Hippocampal formation (tissue), 2 donors: ENCODE results near the gene ZGRF1.
"Not testable (repeated sequence)": the region's sequence is repeated elsewhere in the genome, so short reads cannot be mapped to it uniquely, and the experiment has no call there.

ENCODE experiments used
- DNase-seq, 2 donors: peaks; one replicate each; lab custom pipeline; 2025; lab: John Stamatoyannopoulos, UW

The ZGRF1 gene

DNA sequence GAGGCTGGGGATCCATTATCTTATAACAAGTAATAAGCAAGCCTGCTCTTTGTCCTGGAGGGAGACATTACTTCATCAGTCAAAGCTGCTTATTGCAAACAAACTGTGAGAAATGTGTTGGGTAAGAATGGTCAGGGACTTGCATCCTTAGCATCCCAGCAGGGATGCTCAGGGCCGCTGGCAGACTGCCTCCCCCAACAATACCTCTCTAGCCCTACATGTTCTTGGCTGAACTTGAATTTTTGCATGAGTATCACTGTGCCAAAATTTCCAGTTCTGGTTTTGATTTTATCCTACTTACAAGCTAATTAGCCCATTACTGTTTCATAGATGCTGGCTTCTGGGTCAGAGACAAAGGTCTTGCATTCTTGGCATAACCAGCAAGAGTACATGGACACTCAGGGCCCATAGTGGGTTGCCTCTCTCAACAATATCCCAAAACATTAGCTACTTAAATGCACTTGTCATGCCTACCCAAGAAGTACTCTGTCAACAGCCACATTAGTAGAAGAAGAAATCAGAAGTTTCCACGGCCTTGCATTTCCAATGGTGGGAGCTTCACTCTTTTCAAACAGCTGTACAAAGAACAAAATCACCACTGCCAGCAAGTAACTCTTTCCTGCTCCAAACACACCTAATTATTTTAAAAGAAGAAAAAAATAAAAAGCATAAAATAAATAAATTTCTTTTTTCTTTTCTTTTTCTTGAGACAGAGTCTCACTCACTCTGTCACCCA is 78.9 kb downstream of the ZGRF1 start:
- DNase-seq, result peak in 1 of 2 donors; percentile 9

DNA sequence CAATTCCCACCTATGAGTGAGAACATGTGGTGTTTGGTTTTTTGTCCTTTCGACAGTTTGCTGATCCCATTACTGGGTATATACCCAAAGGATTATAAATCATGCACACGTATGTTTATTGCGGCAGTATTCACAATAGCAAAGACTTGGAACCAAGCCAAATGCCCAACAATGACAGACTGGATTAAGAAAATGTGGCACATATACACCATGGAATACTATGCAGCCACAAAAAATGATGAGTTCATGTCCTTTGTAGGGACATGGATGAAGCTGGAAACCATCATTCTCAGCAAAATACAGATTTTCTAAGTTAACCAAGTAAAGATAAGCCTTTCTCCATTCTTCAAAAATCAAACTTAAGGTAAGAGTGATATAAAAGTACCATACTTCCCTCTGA is 82.4 kb downstream of the ZGRF1 start:
- DNase-seq, result not testable (repeated sequence)

DNA sequence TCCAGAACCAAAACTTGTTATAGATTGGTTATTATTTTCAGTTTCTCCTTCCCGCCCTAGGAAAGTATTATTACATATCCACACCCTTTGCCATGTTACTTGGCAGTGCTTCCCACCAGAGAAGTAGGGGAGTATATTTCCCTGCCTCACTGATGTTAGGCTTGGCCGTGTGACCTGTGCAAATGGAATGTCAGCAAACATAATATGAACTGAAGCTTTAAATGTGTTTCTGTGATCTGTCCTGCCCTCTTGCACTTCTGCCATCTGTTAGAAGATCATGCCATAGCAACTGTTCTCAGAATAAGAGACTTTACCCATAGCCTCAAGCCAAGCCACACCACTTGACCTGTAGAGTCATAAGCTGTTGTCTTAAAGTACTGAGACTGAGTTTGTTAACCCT is 84.0 kb downstream of the ZGRF1 start:
- DNase-seq, result no peak

DNA sequence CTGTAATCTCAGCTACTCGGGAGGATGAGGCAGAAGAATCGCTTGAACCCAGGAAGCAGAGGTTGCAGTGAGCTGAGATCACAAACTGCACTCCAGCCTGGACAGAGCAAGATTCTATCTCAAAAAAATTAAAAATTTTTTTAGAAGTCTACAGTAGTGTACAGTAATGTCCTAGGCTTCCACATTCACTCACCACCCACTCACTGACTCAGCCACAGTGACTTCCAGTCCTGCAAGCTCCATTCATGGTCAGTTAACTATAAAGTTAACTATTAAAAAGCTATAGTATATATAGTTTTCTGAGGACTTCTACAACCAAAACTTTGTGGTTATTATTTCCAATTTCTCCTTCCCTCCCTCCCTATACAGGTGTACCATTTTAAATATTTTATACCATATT is 86.0 kb downstream of the ZGRF1 start:
- DNase-seq, result no peak

DNA sequence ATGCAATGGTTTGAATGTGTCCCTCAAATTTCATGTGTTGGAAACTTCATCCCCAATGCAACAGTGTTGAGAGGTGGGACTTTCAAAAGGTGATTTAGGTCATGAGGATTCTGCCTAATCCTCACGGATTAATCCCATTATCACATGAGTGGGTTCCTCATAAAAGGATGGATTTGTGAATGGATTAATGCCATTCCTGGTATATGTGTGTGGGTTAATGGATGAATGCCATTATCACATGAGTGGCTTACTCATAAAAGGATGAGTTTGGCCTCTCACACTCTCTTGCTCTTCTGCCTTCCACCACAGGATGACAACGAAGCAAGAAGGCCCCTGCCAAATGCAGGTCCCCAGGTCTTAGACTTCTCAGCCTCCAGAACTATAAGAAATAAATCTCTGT is 90.2 kb downstream of the ZGRF1 start:
- DNase-seq, result no peak

DNA sequence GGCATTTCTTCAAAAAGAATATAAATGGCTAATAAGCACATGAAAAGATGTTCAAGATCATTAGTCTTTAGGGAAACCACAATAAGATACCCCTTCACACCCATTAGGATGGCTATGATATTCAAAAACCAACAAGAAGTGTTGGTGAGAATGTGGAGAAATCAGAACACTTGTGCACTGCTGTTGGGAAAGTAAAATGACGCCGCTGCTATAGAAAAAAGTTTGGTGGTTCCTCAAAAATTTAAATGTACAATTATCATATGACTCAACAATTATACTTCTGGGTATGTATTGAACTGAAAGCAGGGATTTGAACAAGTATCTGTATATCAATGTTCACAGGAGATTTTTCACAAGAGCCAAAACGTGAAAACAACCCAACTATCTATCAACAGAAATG is 91.4 kb downstream of the ZGRF1 start:
- DNase-seq, result no peak

DNA sequence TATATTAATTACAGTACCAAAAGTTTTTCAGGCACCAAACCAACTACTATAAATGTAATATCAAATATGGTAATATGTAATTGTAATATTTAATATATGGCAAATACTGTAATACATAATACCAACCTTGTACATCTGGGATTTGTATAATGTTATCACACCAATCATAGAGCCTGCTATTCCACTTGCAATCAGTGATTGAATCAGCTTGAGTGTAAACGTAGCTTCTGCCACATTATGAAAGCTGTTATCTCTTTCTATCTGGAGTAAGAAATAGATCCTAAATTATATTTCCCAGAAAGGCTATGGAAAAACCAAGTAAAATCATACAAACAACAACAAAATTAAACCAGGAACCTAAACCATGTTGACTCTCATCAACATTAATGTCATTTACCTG is 96.0 kb downstream of the ZGRF1 start:
- no peak for DNase-seq

DNA sequence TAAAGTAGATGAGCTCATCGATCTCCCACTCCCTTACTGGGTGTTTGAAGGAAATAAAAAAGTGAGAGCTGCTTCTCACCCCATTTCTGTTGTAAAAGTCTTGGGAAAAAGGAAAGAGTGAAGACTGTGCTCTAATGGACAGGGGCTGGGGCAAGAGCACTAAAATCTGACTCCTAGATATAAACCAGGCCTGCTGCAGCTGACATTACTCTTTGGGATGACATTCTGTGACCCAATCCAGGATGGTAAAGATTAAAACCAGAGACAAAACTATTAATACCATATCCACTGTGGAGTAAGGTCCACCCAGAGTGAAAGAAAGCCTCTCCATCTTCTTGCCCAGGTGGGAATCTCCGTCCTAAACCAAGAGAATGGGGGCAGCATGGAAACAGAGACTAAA is 100.6 kb downstream of the ZGRF1 start:
- DNase-seq, result no peak

DNA sequence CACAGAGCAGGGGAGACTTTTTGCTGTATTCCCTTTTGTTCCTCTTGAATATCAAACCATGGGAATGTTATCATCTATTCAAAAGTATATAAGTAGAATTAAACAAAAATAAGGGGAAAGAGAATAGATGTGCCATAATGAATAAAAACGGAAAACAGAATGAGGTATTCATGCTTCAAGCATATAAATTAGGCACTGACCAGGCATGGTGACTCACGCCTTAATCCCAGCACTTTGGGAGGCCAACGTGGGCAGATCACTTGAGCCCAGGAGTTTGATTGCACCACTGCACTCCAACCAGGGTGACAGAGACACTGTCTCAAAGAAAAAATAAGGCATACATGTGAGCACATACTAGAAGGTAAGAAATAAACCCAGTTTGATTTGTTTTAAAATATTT is 104.4 kb downstream of the ZGRF1 start:
- DNase-seq, result no peak

DNA sequence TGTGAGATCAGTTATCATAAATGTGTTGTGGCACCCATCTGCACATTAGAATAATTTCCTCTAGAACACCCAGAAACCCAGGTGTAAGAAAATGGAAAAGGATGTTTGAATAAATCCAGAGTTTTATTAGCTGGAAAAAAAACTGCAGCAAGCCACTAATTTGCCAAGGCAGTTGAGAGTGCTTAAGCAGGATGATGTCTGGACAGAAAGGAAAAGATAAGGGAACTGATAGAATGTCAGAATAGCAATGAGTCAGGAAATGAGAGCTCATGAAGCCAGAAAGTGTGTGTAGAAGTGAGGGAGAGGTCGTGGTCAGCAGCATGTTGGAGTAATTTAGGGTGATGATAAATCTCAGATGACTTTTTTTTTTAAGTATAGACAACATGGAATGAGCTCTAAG is 105.6 kb downstream of the ZGRF1 start:
- DNase-seq, result no peak

DNA sequence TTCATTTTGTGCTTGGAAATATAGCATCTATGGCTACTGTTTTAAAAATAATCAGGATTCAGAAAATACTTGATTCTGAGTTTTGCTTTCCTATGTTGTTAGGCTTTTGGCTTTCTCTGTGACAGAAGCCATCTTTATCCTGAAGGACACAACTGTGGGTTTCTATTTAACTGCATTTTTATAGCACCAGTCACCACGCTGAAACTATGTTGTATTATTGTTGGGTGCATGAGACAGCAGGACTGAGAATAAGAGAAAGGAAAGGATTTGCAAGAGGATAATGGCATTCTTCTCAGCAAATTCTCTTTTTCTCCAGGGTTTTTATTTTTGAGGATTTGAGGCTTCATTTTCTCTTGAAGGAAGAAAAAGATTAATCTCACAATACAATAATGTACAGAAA is 110.6 kb downstream of the ZGRF1 start:
- no peak for DNase-seq

DNA sequence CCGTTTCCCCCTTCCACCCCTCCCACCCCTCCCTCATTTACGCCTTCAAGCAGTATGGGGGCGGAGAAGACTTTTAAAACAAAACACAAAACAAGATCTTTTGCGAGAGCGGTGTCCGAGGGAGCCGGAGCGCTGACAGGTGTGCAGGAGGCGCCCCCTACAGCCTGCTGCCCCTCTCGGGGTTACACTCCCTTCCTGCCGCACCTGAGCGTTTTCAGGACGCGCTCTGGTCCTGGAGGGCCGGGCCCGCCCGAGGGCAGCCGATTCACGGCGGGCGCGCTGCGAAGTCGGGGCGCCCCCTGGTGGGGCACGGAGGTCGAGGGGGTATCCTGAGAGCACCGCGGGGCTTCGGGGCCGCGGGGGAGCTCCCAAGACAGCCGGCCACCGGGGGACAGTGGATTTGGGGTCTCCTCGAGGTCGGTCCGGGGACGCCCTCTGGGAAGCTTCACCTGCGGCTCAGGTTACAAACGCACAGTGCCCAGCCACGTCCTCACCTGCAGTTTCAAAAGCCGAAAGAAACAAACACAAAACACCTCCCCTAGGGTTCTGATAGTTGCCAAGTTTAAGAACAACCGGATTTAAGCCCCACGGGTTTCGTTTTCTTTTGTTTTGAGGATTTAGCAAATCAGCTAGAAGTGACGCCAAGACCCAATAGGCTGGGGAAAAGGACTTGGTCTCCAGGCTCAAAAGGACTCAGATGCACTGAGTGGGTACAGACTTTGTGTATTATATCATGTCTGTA is 112.8 kb downstream of the ZGRF1 start:
- DNase-seq, result no peak

DNA sequence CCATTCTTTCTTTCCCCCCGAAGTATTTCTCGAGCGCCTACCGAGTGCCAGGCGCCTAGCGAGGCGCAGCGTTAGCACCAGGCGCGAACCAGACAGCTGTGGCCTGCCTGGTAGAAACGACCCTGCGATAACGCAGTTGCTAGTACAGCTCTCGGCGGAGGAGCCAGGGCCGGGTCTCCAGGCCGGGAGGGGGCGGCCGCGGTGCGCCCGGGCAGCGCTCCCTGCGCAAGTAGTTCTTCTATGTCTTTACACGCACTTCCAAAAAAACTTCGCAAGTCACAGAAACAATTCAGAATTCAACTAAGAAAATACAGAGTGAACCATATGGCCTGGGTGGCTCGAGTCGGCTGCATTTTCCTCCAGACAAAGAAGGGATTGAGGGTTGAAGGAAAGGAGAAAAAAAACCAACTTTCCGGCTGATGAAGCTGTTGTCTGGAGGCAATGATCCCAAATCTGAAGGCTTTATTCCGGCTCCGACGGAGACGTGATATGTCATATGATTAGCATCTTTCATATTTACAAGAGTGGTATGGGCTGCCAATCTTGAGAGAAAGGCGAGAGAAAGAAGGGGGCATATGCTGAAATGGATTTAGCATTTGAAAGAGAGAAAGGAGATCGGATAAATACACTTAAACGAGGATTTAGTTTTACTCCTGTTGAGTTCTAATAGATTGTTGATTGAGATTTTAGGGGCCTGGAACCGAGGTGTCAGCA is 113.5 kb downstream of the ZGRF1 start:
- DNase-seq, result no peak

DNA sequence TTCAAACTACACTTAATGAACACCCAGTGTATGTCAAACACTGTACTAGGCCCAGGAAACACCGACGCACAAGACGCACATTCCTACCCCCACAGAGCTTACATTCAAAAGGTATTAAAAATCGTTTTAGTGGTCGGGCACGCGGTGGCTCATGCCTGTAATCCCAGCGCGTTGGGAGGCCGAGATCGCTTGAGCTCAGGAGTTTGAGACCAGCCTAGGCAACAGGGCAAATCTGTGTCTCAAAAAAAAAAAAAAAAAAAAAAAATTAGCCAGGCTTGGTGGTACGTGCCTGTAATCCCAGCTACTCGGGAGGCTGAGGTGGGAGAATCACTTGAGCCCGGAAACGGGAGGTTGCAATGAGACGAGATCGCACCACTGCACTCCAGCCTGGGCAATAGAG is 114.3 kb downstream of the ZGRF1 start:
- not testable (repeated sequence) for DNase-seq

DNA sequence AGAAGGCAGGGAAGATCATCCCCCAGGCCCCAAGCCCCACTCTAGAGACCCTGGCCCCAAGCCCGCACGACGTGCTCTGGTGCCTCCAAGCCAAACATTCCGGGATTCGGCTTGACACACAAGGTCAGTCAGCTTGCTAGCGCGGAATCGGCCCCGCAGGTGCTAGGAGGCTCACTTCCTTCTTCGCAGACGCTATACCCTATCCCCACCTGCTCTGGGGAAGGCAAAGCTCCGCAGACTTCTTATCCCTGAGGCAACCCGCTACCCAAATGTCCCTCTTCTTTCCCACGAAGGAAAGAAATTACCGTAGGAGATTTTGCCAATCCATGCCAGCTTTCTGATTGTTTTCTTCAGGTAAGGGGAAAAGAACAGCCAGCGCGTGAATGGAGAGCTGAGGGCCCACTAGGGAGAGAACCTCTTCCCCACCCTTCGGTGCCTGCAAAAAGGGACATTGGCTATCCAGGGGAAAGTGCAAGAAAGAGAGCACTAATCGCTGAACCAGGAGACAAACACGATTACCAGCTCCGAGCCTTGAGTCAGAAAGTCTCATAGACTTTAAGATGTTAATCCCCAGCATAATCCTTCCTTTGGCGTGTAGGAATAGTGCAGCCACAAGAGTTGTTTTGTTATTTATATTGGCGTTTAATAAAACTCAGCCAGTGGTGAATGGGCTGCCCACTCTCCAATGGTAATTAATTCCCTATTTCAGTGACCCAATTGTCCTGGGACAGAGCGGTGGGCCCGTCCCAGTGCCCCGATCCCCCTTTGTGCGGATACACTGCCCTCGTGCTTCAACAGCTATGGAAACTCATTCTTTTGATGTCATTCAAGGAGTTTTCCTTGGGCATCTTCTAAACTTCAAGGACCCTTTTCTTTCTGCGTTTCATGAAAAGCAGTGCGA is 115.3 kb downstream of the ZGRF1 start:
- no peak for DNase-seq

DNA sequence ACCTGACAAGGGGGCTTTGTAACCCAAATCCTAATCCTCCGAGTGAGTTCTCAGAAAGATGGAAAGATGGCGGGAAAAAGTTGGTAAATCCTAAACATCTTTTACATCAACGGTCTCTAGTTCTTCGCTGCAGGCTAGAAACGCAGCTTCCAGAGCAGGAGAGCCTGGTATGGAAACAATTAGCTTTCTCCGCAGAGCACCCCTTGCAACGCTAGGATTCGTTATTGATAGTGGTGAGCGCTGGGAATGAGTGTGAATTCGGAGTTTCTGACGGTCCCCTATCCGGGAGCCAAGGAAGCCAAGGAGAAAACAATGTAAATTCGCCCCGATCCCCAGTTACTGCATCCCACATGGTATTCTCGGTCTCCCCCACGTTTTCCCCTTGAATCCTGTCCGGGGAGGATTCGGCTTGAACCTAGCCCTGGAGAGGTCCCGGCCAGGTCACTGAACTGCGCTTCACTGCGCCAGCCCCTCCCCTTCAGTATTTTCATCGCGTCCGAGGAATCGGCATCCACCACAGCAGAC is 116.0 kb downstream of the ZGRF1 start:
- no peak for DNase-seq

DNA sequence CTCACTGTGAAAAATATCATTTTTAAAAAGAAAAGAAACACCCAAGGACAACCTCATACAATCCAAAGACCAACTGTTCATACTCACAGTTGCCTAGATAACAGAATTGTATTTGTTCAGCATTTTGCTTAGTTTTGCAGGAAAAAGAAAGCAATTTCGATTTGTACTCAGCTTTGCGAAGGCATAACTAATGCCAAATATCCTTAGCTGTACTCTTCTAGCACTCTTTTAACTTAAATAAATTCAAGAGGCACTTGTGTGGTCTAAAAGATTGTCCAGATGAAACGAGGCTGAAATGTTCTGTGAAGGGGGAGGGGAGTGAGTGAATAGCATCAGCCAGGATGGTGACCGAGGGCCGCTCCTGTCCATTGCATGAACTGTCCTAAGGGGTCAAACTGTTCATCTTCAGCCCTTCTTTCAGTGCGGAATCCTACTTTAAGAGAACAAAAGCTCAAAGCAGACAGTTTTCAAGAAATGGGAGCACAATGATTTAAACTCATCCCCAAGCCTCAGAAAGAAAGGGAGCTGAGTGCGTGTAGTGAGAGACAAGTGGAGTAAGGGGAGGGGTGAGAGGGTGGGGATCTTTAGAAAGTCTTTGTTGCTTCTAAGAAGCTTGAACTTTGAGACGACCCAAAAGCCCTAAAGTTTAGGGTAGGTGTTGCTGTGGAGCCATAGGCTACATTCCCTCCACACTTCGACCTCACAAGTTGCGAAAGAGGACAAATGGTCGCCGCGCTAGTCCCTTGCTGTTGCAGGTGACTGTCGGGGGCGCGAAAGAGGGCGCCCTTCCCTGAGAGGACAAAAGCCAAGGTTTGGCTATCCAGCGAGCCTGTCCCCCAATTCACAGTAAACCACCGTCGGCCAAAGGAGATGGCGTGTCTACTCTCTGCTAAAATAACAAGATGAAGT is 116.8 kb downstream of the ZGRF1 start:
- no peak for DNase-seq

DNA sequence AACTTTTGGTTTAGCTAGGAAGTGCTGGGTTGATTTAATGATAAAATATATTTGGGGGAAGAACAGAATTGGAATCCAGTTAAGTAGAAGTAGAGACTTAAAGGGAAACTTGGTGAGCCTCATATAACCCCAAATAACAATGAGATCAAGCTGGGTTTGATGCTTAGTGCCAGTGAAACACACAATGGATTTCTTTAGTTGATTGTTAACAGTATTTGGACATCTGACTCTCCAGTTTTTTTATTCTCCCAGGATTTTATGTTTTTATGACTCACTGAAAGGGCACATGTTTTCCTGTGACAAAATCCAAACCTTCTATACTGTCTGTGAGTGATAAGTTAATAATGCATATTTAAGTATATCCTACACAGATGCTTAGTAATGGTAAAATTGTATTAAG is 118.0 kb downstream of the ZGRF1 start:
- DNase-seq, result no peak

DNA sequence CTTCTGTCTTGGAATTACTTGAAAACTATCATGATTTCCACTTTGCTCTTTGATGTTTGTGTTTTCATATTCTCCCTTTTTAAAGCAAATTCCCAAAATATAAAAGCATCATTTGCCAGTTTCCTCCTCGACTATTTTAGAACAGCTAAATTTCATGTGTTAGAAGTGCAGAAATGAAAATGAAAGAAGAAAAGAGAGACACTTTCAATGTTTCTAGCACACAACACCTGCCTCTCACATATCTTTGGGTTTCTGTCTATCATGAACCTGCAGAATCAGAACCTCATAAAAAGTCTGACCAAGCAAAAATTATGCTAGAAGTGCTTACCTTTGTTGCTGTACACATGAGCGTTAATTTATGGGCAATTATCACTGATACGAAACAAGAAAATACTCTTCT is 118.8 kb downstream of the ZGRF1 start:
- no peak for DNase-seq

DNA sequence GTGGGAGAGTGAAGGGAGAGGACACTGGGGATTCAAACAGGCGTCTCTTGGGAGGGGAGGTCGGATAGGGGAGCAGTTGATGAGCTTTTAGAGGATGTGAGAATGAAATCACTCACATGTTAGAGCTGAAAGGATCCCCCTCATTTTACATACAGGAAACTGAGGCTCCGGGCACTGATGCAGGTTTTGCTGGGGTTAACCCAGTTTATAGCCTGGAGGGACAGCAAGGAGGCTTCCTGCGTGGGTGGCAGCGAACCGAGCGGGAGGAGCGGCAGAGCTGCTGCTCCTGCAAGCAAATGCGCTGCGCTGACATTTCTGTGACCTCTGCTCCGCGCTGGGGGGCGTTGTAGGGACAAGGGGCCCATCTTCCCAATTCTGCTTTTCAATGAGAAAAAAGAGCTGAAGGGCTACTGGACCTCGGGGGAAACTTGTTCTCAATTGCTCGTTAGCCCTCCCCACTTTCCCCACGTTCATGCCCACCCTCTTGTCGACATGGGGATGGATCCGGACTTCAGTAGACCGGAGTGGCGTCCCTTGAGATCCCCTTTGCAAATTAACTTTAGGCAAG is 119.6 kb downstream of the ZGRF1 start:
- no peak for DNase-seq
